Right lobe of liver (tissue), 6 donors: ENCODE data around the gene PRR19. TPM values are rescaled to one million over a fixed set of nuclear protein-coding genes. Genes with fewer than 3 reads are reported as not detected.

Source experiments
- ATAC-seq, 4 donors: fragments of 200-7000 bp; cut with Tn5 transposase; one replicate each; pipeline ENCODE4 v1.9.1; 2020; ENCODE audit warnings: mild to moderate bottlenecking in 4 of 4, moderate library complexity in 4 of 4
- DNase-seq, 3 donors: peaks; one replicate each; pipeline ENCODE4 v3.0.0-alpha.2; 2020
- H3K27ac ChIP-seq, 3 donors: fragments of 200-600 bp; one replicate each; pipeline ENCODE4 v1.8.0; 2022
- H3K27me3 ChIP-seq, 2 donors: fragments of 200-600 bp; one replicate each; pipeline ENCODE4 v1.8.0; 2022
- H3K36me3 ChIP-seq, 4 donors: fragments of 200-600 bp; sonication (generic) in 1 of 4; one replicate each; pipeline versions ENCODE4 v1.5.1 to v1.8.0; 2017 to 2022; ENCODE audit warnings: control low read depth in 1 of 4
- H3K4me1 ChIP-seq, 4 donors: fragments of 200-600 bp; sonication (generic) in 1 of 4; one replicate each; pipeline versions ENCODE4 v1.5.1 to v1.8.0; 2017 to 2022; ENCODE audit warnings: control low read depth in 1 of 4
- H3K4me3 ChIP-seq, 3 donors: fragments of 200-600 bp; one replicate each; pipeline ENCODE4 v1.8.0; 2022
- H3K9me3 ChIP-seq, 4 donors: fragments of 200-600 bp; sonication (generic) in 1 of 4; one replicate each; pipeline versions ENCODE4 v1.5.1 to v1.8.0; 2017 to 2022; ENCODE audit warnings: control low read depth in 1 of 4
- CTCF ChIP-seq, 4 donors: fragments of 200-600 bp in 3 of 4; fragments of 450-650 bp in 1 of 4; IDR thresholded peaks; one replicate each; pipeline versions ENCODE4 v1.5.1 to v1.8.0; 2016 to 2022; ENCODE audit warnings: antibody characterized with exemption in 4 of 4, mild to moderate bottlenecking in 2 of 4
- POLR2A ChIP-seq: fragments of 450-650 bp; IDR thresholded peaks from one replicate; pipeline ENCODE4 v1.6.1; 2017; ENCODE audit warnings: antibody characterized with exemption, mild to moderate bottlenecking
- WGBS: methylation state at CpG from one replicate; pipeline ENCODE4 v1.1.6; 2018; ENCODE audit warnings: low coverage, low lambda C conversion rate; ENCODE audit not compliant: insufficient coverage; ENCODE audit errors: missing lambda C conversion rate; 5-methylcytosine and 5-hydroxymethylcytosine counted together
- intact Hi-C, 2 donors: fragments of 100-400 bp; cut with DNase I; formaldehyde crosslinking; loops; one replicate each; pipeline versions ENCODE4 v1.11.2 to v1.14.1; 2022
- total RNA-seq, 6 experiments: library from RNA; depleted of rRNA in 2 of 6; stranded (reverse); fragments of >200 nt in 2 of 6; fragmentation: NEBNext Ultra II Directional in 3 of 6; extraction: Animal tissue kit (Norgen Biotek cat#: 25700) in 3 of 6; gene quantifications; one replicate each; pipeline versions ENCODE4 v1.1.0 to v1.2.4, GENCODE V29; 2016 to 2023
- donor health status: DM: no; HTN: yes; CAD: no.
- donor health status: DM: no; HTN: no; CAD: no.
- donor health status: DM: no; HTN: no; CAD: no.
- donor health status: DM: no; HTN: yes; CAD: no.
- donor health status: DM: no; HTN: yes; CAD: no.

Gene PRR19
- total RNA-seq, 6 experiments from 2014 or later: 0.18 to 0.74 (median 0.21) TPM

- no peaks in the 10 kb centered on the region for H3K4me1 ChIP-seq
- ATAC-seq (no peak), DNase-seq (no peak)
- 100% methylated on average over 2 of the region's 14 CpGs for WGBS
- H3K36me3 ChIP-seq: peaks cover 0 to 3% (median 0%) of the 10 kb centered on the region in 4 donors
- intact Hi-C loops: no loop called here
- H3K4me3 ChIP-seq: no peak overlapping the region
- H3K27ac ChIP-seq: no peak overlapping the region
- TF ChIP-seq CTCF (IDR thresholded peaks at IDR 0.05) (no peak), POLR2A (no peak)
- H3K9me3 ChIP-seq: no peaks in the 10 kb centered on the region
- no peaks in the 10 kb centered on the region for H3K27me3 ChIP-seq
Measured at GRCh38 chr19:42349378-42350107, 47.6 kb downstream of the PRR19 start.

- DNase-seq (no peak), ATAC-seq (no peak)
- Histone ChIP-seq H3K27me3 (no peaks in the 10 kb centered on the region), H3K9me3 (no peaks in the 10 kb centered on the region), H3K4me3 (no peak overlapping the region), H3K4me1 (no peaks in the 10 kb centered on the region), H3K36me3 (peaks cover 0 to 3% (median 0%) of the 10 kb centered on the region in 4 donors), H3K27ac (no peak overlapping the region)
- WGBS: 83% methylated on average over 1 of the region's 3 CpGs
- intact Hi-C loops: no loop called here
- TF ChIP-seq CTCF (IDR thresholded peaks at IDR 0.05) (no peak), POLR2A (no peak)
Measured at GRCh38 chr19:42350417-42350816, 48.5 kb downstream of the PRR19 start.

GRCh38 chr19:42351079-42351735, 49.3 kb downstream of the PRR19 start:
- ATAC-seq (no peak), DNase-seq (no peak)
- 83% methylated on average over 1 of the region's 21 CpGs for WGBS
- intact Hi-C loops: no loop called here
- no peaks in the 10 kb centered on the region for H3K9me3 ChIP-seq
- no peaks in the 10 kb centered on the region for H3K4me1 ChIP-seq
- TF ChIP-seq CTCF (IDR thresholded peaks at IDR 0.05) (no peak), POLR2A (no peak)
- H3K36me3 ChIP-seq: peaks cover 0 to 3% (median 0%) of the 10 kb centered on the region in 4 donors
- H3K27ac ChIP-seq: no peak overlapping the region
- no peak overlapping the region for H3K4me3 ChIP-seq
- no peaks in the 10 kb centered on the region for H3K27me3 ChIP-seq

GRCh38 chr19:42352301-42353259, 50.6 kb downstream of the PRR19 start:
- H3K4me1 ChIP-seq: no peaks in the 10 kb centered on the region
- ATAC-seq (no peak), DNase-seq (no peak)
- no peak overlapping the region for H3K27ac ChIP-seq
- H3K36me3 ChIP-seq: peaks cover 0 to 5% (median 0%) of the 10 kb centered on the region in 4 donors
- H3K4me3 ChIP-seq: no peak overlapping the region
- WGBS: 40% methylated on average over 1 of the region's 31 CpGs
- H3K27me3 ChIP-seq: no peaks in the 10 kb centered on the region
- H3K9me3 ChIP-seq: no peaks in the 10 kb centered on the region
- intact Hi-C loops: no loop called here
- TF ChIP-seq POLR2A (no peak), CTCF (IDR thresholded peaks at IDR 0.05) (no peak)
